CD14-positive monocyte (primary cell): Measurements from ENCODE around the gene PLPPR5. TPM values are rescaled to one million over a fixed set of nuclear protein-coding genes. Genes with fewer than 3 reads are reported as not detected.

Experiments
- DNase-seq, 3 donors: peaks; one replicate each; pipeline ENCODE4 v3.0.0-alpha.2; 2011 to 2022
- H2AFZ ChIP-seq: 2 replicates; pipeline ENCODE4 v1.6.0; 2012; ENCODE audit warnings: mild to moderate bottlenecking, low read depth, low read length, inconsistent platforms; ENCODE audit not compliant: insufficient read depth, poor library complexity, severe bottlenecking
- H3K27ac ChIP-seq, 2 donors: 1 replicate in 1 of 2; 2 replicates in 1 of 2; pipeline ENCODE4 v1.5.1; 2012 to 2013; ENCODE audit warnings: low read length in 2 of 2, control low read depth in 1 of 2, inconsistent platforms in 1 of 2, low read depth in 1 of 2, mild to moderate bottlenecking in 1 of 2
- H3K27me3 ChIP-seq, 2 donors: one replicate each; pipeline versions ENCODE4 v1.6.0 to v1.6.1; 2011 to 2013; ENCODE audit warnings: low read length in 2 of 2; ENCODE audit not compliant: control insufficient read depth in 2 of 2, insufficient read depth in 2 of 2
- H3K36me3 ChIP-seq, 2 donors: replicated peaks in 1 of 2; 1 replicate in 1 of 2; 2 replicates in 1 of 2; pipeline versions ENCODE4 v1.5.1 to v1.6.1; 2012 to 2013; ENCODE audit warnings: low read length in 2 of 2, control low read depth in 1 of 2, inconsistent platforms in 1 of 2, mild to moderate bottlenecking in 1 of 2; ENCODE audit not compliant: insufficient read depth in 2 of 2, control insufficient read depth in 1 of 2
- H3K4me1 ChIP-seq, 2 donors: 1 replicate in 1 of 2; 2 replicates in 1 of 2; pipeline versions ENCODE4 v1.5.1 to v1.6.1; 2012 to 2013; ENCODE audit warnings: low read length in 2 of 2, control low read depth in 1 of 2, inconsistent platforms in 1 of 2, mild to moderate bottlenecking in 1 of 2, moderate library complexity in 1 of 2; ENCODE audit not compliant: insufficient read depth in 2 of 2, control insufficient read depth in 1 of 2
- H3K4me2 ChIP-seq: replicated peaks from 2 replicates; pipeline ENCODE3; 2012; ENCODE audit warnings: low read length, moderate library complexity, mild to moderate bottlenecking; ENCODE audit not compliant: poor library complexity, severe bottlenecking; ENCODE audit errors: extremely low read depth
- H3K4me3 ChIP-seq, 3 experiments: fragments of 200-600 bp in 1 of 3; sonication (generic) in 1 of 3; replicated peaks in 1 of 3; 1 replicate in 2 of 3; 2 replicates in 1 of 3; pipeline ENCODE4 v1.5.1; 2011 to 2013; ENCODE audit warnings: low read length in 3 of 3, mild to moderate bottlenecking in 3 of 3, control low read depth in 2 of 3, low read depth in 2 of 3, inconsistent platforms in 1 of 3, moderate library complexity in 1 of 3
- H3K79me2 ChIP-seq: 2 replicates; pipeline ENCODE4 v1.6.0; 2012; ENCODE audit warnings: mild to moderate bottlenecking, control low read depth, inconsistent platforms, low read length, moderate library complexity; ENCODE audit not compliant: insufficient read depth
- H3K9ac ChIP-seq: 2 replicates; pipeline ENCODE4 v1.6.0; 2017; ENCODE audit warnings: low read length, mild to moderate bottlenecking; ENCODE audit not compliant: insufficient read depth, poor library complexity, severe bottlenecking
- H3K9me3 ChIP-seq, 2 donors: replicated peaks in 1 of 2; 1 replicate in 1 of 2; 2 replicates in 1 of 2; pipeline versions ENCODE4 v1.5.1 to v1.6.1; 2012 to 2013; ENCODE audit warnings: low read length in 2 of 2, control low read depth in 1 of 2; ENCODE audit not compliant: control insufficient read depth in 1 of 2, insufficient read depth in 1 of 2
- H4K20me1 ChIP-seq: 2 replicates; pipeline ENCODE4 v1.6.0; 2012; ENCODE audit warnings: mild to moderate bottlenecking, low read length, control low read depth, moderate library complexity; ENCODE audit not compliant: insufficient read depth
- H3K27ac Mint-ChIP-seq, 7 donors: one replicate each; pipeline ENCODE4 v1.8.0; 2020; ENCODE audit warnings: mild to moderate bottlenecking in 7 of 7, mixed read lengths in 7 of 7, moderate library complexity in 6 of 7, inconsistent platforms in 2 of 7
- H3K27me3 Mint-ChIP-seq, 3 donors: one replicate each; pipeline ENCODE4 v1.8.0; 2021 to 2022; ENCODE audit warnings: low read depth in 3 of 3, mild to moderate bottlenecking in 3 of 3, mixed read lengths in 3 of 3, moderate library complexity in 3 of 3, inconsistent platforms in 1 of 3
- H3K36me3 Mint-ChIP-seq, 2 donors: one replicate each; pipeline ENCODE4 v1.8.0; 2020; ENCODE audit warnings: mixed read lengths in 2 of 2, inconsistent platforms in 1 of 2, mild to moderate bottlenecking in 1 of 2
- H3K4me1 Mint-ChIP-seq: one replicate; pipeline ENCODE4 v1.8.0; 2020; ENCODE audit warnings: mild to moderate bottlenecking, mixed read lengths
- H3K4me3 Mint-ChIP-seq, 2 donors: one replicate each; pipeline ENCODE4 v1.8.0; 2020; ENCODE audit warnings: mild to moderate bottlenecking in 2 of 2, mixed read lengths in 2 of 2, moderate library complexity in 1 of 2
- H3K9me3 Mint-ChIP-seq, 7 donors: one replicate each; pipeline ENCODE4 v1.8.0; 2020 to 2022; ENCODE audit warnings: mixed read lengths in 7 of 7, mild to moderate bottlenecking in 6 of 7, moderate library complexity in 6 of 7, inconsistent platforms in 2 of 7
- WGBS: methylation state at CpG from one replicate; pipeline ENCODE4 v1.1.5; 2013; ENCODE audit warnings: missing lambda C conversion rate; ENCODE audit not compliant: insufficient coverage; 5-methylcytosine and 5-hydroxymethylcytosine counted together
- intact Hi-C, 2 donors: fragments of 100-400 bp; cut with micrococcal nuclease; formaldehyde crosslinking; loops; one replicate each; pipeline versions ENCODE4 v1.15.0 to v1.15.1; 2023
- polyA plus RNA-seq, 3 donors: library from polyadenylated mRNA; depleted of rRNA in 1 of 3; unstranded in 2 of 3; stranded (reverse) in 1 of 3; fragments of 300-500 nt in 2 of 3; fragments of >200 nt in 1 of 3; fragmentation: Illumina TruSeq in 2 of 3; gene quantifications; 1 replicate in 2 of 3; 2 replicates in 1 of 3; pipeline ENCODE4 v1.2.3, GENCODE V29; 2012 to 2021
- TF ChIP-seq, protein P1 (sequence below): fragments of 200-600 bp; IDR thresholded peaks from one replicate; pipeline ENCODE4 v1.8.0; 2022; ENCODE audit warnings: antibody characterized with exemption, mild to moderate bottlenecking

The PLPPR5 gene
- polyA plus RNA-seq, 3 donors, result not detected

GRCh38 chr1:98931128-98931835 lies 73.4 kb downstream of the PLPPR5 start:
- Mint-ChIP-seq H3K27me3 (peaks cover 0 to 3% (median 0%) of the 10 kb centered on the region in 3 donors), H3K4me1 (no peaks in the 10 kb centered on the region), H3K27ac (no peak overlapping the region), H3K36me3 (no peaks in the 10 kb centered on the region), H3K9me3 (peaks cover 0 to 7% (median 2%) of the 10 kb centered on the region in 7 donors), H3K4me3 (no peak overlapping the region)
- H3K27me3 ChIP-seq, result no peaks in the 10 kb centered on the region
- no peak overlapping the region for H3K4me3 ChIP-seq
- no peaks in the 10 kb centered on the region for H3K36me3 ChIP-seq
- H4K20me1 ChIP-seq, result no peaks in the 10 kb centered on the region
- no peak overlapping the region for H3K9ac ChIP-seq
- H3K4me2 ChIP-seq, result no peak overlapping the region
- no peak for DNase-seq
- H3K9me3 ChIP-seq, result no peaks in the 10 kb centered on the region
- intact Hi-C loops, result no loop called here
- H2AFZ ChIP-seq, result no peak overlapping the region
- H3K4me1 ChIP-seq, result no peaks in the 10 kb centered on the region
- H3K27ac ChIP-seq, result no peak overlapping the region
- TF ChIP-seq, protein P1, sequence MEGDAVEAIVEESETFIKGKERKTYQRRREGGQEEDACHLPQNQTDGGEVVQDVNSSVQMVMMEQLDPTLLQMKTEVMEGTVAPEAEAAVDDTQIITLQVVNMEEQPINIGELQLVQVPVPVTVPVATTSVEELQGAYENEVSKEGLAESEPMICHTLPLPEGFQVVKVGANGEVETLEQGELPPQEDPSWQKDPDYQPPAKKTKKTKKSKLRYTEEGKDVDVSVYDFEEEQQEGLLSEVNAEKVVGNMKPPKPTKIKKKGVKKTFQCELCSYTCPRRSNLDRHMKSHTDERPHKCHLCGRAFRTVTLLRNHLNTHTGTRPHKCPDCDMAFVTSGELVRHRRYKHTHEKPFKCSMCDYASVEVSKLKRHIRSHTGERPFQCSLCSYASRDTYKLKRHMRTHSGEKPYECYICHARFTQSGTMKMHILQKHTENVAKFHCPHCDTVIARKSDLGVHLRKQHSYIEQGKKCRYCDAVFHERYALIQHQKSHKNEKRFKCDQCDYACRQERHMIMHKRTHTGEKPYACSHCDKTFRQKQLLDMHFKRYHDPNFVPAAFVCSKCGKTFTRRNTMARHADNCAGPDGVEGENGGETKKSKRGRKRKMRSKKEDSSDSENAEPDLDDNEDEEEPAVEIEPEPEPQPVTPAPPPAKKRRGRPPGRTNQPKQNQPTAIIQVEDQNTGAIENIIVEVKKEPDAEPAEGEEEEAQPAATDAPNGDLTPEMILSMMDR, result no peak
- H3K79me2 ChIP-seq, result no peaks in the 10 kb centered on the region
- WGBS, result 89% methylated on average over 2 of the region's 8 CpGs

- Histone ChIP-seq H3K4me2 (no peak overlapping the region), H4K20me1 (no peaks in the 10 kb centered on the region), H3K27ac (no peak overlapping the region), H2AFZ (no peak overlapping the region), H3K36me3 (no peaks in the 10 kb centered on the region), H3K4me1 (no peaks in the 10 kb centered on the region), H3K9me3 (no peaks in the 10 kb centered on the region), H3K4me3 (no peak overlapping the region), H3K27me3 (no peaks in the 10 kb centered on the region), H3K9ac (no peak overlapping the region), H3K79me2 (no peaks in the 10 kb centered on the region)
- no peak for DNase-seq
- no peaks in the 10 kb centered on the region for H3K36me3 Mint-ChIP-seq
- H3K27ac Mint-ChIP-seq, result no peak overlapping the region
- no peaks in the 10 kb centered on the region for H3K4me1 Mint-ChIP-seq
- whole genome bisulfite sequencing, result no CpG with 5 or more reads among the region's 1 CpG
- intact Hi-C loops, result no loop called here
- no peak overlapping the region for H3K4me3 Mint-ChIP-seq
- TF ChIP-seq, protein P1, result no peak
- peaks cover 0 to 7% (median 2%) of the 10 kb centered on the region in 7 donors for H3K9me3 Mint-ChIP-seq
- peaks cover 0 to 3% (median 0%) of the 10 kb centered on the region in 3 donors for H3K27me3 Mint-ChIP-seq
Observed at GRCh38 chr1:98929437-98929836, 75.2 kb downstream of the PLPPR5 start.
